HG02885 (cell line): ENCODE data around the gene ROPN1B.

Experiments used
- ATAC-seq: cut with Tn5 transposase; IDR thresholded peaks from one replicate; pipeline ENCODE4 v1.9.1; 2021; ENCODE audit warnings: mild to moderate bottlenecking; ENCODE audit not compliant: unreplicated experiment, poor library complexity

The ROPN1B gene

DNA sequence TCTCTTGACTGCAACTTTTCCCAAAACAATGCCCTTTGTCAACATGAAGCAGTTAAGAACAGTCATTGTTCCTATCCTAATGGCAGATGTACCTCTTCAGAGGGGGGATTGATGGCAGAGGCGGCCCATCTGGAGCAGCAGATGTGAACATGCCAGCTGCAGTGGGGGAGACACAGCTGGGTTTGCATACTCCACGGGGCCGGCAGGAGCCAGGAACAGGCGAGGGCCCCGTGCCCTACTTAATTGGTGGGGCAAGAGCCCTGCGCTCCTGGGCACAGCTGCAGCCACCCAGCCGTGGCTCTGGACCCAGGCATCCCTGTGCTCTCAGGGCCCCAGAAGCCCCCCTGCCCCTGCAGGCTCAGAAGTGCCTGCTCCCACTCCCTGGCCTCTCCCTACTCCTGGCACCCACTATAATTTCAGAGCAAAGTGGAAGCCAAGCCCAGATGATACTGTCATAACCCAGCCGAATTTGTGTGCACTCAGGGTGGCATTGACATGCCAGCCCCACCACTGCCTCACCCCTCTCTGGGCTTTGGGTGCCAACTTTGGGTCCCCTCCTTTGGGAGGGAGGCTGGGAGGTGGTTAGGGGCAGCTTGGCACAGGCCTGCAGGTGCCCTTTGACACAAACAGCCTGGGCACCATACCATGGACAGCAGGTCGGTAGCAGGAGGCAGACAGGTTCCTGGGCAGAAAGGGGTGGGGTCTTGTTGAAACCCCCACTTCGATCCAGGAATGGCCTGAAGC lies 34.6 kb downstream of the ROPN1B start:
- no peak for ATAC-seq

DNA sequence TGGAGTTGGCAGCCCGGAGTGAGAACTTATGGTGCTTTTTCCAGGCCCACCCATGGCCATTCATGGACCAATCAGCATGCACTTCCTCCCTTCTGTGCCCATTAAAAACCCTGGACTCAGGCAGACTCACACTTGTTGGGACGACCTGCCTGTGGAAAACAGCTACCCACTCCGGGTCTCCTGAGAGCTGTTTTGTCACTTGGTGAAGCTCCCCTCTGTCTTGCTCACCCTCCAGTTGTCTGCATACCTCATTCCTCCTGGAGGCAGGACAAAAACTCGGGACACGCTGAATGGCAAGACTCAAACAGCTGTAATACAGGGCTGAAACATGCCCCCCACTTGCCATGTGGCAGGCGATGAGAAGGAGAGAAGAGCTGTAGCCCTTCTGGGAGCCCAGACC lies 35.2 kb downstream of the ROPN1B start:
- ATAC-seq = no peak

DNA sequence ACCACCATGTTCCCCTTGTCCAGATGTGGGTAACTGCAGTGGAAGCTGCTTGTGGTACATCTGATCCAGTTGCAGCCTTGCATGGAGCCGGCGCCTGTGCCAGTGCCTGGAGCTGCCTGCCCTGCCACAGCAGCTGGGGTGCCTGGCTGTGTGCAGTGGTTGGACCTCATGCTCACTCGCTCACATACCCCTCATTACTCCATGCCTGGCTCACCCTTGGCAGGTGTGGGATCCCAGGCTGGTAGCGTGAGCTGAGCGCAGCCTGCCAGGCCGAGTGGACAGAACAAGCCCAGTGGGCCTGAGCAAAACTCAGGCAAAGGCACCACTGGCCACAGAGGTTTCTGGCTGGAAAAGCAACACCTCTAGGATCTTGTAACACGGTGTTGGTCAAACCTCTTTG lies 35.7 kb downstream of the ROPN1B start:
- ATAC-seq = no peak

DNA sequence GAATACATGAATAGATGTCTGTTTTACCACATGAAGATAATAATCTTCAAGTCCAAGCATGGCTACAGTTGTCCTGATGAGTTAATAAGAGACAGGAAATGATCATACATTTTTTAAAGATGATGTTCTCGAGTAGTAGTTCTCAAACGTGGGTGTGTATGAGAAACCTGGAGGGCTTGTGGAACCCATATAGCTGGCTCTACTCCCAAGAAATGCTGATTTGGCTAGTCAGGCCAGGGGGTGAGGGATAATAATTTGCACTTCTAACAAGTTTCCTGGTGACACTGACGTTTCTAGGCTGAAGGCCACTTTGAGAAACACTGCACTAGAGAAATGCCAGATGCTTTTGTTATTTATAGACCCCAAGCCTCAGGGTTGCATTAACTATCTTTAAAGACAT lies 37.0 kb downstream of the ROPN1B start:
- no peak for ATAC-seq

DNA sequence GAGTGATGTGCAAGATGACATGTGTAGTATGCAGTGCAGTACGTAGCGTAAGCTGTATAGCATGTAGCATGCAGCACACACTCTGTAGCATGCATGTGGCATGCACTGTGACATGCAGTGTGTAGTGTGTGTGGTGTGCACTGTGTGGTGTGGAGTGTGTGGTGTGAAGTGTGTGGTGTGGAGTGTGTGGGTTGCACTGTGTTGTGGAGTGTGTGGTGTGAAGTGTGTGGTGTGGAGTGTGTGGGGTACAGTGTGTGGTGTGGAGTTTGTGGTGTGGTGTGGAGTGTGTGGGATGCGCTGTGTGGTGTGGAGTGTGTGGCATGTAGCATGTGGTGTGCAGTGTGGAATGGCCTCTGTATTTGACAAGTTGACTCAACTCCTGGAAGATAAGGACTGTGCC lies 39.2 kb downstream of the ROPN1B start:
- ATAC-seq = no peak

DNA sequence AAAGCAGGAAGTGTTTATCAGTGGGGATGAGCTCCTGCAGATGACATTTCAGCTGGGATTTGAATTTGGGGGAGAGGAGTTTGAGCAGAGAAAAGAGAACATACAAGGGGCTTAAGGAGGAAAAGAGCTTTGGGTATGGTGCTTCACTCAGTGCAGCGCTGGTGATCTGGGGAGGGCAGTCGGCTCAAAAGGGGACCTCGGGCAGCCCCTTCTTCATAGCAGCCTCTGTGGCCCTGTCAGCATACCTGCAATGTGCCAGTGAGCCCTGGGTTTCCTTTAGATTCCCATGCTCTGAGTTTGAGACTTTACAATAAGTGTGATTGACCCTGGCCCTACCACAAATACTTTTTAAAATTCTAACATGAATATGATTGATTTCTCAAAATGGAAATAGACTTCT lies 40.2 kb downstream of the ROPN1B start:
- ATAC-seq = no peak

DNA sequence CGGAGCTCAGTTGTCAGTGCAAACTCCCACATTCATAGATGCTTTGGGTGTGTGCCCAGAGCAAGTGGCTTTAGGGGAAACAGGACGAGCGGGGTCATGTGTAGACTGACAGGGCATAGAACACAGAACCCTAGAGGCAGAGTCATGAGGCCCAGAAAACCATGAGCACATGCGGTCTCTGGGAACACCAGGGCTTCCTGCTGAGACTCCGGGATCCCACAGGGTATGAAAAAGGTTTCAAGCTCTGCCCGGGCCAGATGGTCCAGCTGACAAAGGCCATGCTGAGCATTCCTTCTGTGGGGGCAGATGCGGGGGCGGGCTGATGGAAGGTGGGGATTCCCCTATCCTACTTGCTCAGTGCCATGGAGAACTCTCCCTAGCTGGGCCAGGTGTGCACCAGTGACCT lies 44.8 kb downstream of the ROPN1B start:
- ATAC-seq = no peak

DNA sequence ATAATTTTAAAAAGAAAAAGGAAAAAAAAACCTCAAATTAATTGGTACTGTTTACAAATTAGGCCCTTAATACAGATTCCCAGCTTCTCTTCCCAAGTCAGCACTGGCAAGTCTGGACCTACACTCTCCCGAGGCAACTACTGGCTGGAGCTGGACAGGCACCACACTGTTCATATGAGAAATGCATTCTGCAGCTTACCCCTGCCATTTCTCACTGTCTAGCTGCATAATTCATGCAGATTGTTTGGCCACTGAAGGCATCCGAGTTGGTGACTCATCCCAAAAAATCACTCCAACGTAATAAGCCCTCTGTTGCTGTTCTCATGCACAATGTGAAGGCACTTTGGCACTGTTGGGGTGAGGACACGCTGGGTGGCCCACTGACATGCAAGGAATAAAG lies 45.3 kb downstream of the ROPN1B start:
- ATAC-seq = no peak

DNA sequence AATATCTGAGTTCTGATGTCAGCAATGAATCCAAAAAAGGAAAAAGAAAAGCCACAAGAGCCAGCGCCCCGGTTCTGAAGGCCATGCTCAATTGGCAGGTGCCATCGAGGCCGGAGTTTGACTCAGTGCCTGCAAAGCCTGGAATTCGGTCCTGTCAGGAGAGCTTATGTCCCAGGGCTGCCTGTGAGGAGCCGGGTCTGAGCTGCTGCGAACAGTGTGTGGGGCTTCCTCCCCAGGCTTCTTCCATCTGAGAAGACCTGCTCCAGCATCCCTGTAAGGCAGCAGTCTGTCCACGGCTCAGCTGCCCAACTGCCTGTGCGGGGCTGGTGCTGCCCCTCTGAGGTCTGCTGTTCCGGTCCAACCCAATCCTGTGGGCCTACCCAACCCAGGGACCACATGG lies 46.1 kb downstream of the ROPN1B start:
- no peak for ATAC-seq

DNA sequence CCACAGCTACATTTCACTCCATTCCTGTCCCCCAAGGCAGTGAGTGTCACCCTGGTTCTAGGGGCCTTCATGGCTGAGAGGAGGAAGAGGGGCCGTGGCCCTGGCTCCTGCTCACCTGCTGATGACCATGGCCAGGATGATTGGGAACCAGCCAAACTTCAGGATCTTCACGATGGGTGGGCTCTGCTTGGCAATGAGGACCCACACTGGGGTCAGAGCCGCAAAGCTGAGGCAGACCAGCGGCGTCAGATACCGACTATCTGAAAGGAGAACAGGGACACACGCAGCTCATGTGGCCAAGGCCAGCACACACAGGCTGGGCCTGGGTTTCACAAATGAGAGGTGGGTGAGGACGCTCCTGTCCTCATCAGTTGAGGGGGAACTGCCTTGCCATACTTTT lies 47.6 kb downstream of the ROPN1B start:
- no peak for ATAC-seq

DNA sequence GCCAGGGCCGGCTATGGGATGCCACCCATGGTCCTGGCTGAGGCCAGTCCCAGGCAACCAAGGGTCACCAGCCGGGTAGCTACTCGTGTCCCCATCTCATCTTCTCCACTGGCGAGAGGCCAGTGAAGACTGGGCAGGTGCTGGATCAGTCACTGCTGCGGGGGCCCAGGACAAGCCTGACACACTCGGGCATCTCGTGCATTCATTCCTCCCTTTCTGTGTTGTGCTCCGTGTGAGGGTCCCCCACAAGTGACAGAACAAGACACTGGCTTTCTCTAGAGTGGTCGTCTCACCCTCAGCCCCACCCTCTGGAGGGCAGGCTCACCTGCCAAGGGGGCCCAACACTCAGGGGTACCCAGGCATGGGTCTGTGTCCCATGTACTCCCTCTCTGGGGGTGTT lies 48.4 kb downstream of the ROPN1B start:
- ATAC-seq = no peak

DNA sequence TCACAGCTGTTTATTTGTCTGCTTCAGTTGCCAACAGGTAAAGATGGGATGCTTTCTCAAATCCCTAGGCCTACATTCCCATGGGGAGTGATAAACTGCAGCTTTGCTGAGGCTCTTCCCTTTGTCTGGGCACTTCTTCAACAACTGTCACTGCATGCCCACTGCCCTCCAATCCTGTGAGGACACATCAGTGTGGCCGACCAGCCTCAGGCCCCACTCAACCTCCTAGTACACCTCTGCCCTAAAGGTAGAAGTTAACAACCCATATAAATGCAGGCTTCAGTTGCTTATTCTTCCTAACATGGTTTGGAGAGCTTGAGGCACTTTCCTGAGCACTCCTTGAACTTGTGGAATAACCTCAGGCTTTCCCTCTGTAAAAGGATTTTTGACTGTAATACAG lies 49.6 kb downstream of the ROPN1B start:
- ATAC-seq = no peak

DNA sequence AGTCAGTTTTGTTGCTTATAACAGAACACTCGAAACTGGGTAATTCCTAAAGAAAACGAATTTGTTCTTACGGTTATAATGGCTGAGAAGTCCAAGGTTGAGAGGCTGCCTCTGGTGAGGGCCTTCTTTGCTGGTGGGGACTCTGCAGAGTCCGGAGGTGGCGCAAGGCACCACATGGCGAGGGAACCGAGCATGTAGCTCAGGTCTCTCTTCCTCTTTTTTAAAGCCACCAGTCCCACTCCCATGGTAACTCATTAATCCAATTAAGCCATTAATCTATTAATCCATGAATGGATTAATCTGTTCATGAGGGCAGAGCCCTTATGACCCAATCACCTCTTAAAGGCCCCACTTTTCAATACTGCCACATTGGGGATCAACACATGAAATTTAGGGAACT lies 50.0 kb downstream of the ROPN1B start:
- no peak for ATAC-seq

DNA sequence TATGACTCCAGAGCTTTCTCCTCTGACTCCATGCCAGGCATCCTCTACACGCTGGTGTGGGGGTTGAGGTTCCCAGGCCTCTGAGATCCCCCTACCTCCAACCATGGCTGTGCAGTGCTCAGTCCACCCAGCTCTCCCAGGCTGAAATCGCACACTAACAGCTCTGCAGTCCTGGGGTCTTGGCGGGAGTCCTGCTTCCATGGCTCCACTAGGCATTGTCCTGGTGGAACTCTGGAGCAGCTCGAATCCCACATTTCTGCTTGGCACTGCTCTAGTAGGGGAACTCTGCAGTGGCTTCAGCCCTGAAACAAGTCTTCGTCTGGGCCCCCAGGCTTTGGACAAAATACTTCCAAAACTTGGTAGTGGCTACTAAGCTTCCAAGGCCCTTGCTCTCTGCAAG lies 50.7 kb downstream of the ROPN1B start:
- ATAC-seq = no peak

DNA sequence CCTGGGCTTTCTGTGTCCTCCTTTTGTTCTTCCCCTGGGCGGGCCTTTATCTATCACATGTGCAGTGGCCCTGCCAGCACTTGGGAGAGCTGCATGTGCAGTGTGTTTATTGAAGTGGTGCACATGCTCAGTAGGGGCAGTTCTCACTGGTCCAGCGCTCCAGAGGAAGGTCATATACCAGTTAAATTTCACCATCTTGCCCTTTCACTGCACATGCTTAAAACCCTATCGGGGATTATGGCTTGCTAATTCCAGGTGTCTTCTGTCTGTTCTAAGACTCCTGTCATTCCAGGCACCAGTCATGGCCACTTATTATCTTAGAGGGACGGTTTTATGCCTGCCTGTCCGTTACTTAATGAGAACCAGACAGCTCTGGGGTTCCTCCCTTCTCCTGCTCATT lies 52.2 kb downstream of the ROPN1B start:
- no peak for ATAC-seq

DNA sequence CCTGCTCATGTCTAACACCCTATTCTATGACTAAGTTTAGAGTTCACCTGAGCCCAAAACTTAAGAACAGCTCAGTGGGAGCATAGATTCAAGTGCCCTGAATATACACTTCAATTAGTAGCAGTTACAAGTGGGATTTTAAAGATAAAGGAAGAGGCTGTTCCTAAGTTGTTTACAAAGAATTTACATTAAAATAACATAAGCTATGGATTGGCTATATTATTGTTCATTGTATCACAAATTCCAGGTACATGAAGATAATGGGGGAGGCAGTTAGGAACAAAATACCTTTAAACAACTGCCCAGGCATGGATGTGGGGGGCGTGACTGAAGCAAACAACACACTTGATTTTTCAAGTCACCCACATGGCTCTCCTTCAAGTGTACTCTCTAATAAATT lies 52.7 kb downstream of the ROPN1B start:
- no peak for ATAC-seq

DNA sequence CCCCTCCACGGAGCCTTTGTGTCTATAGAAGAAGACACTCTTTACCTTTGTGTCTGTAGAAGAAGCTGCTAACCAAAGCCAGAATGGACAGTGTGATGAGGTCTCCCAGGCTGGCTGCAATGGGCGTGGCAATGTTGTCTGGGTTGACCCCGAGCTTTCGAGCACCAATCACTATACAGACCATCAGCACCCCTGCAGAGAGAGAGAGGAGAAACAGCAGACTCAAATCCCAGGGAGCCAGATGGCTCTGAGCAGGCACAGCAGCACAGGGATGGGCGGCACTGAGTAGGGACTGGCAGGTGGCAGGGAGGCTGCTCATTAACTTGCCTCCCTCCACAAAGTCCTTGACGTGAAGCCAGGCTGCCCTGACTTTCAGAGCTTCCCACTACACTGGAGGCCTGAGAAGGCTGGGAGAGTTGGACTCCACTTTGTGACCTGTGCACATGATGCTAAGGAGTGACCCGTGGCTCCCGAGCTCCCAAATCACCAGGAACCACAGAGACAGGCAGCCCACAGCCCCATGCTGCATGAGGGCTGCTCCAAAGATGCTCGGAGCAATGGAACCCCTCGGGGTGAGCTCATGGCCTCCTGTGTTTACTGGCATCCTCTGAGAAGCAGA lies 53.9 kb downstream of the ROPN1B start:
- ATAC-seq = no peak

DNA sequence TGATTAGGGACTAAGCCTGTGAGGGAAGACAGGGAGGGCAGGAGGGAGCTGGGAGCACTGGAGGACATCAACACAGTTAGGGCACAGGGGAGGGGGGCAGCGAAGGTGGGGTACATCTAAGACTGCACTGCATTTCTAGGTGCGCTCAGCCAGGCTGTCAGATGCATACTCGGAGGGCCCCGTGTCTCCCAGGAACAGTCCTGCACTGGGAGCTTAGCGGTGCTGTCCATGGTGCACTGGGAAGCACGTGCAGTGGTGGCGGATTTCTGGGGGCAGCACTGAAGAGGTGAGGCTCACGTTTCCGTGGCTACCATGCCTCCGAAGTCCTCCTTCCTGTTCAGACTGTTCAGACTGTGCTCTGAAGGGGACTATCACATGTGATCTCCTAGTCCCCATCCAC lies 54.4 kb downstream of the ROPN1B start:
- no peak for ATAC-seq

DNA sequence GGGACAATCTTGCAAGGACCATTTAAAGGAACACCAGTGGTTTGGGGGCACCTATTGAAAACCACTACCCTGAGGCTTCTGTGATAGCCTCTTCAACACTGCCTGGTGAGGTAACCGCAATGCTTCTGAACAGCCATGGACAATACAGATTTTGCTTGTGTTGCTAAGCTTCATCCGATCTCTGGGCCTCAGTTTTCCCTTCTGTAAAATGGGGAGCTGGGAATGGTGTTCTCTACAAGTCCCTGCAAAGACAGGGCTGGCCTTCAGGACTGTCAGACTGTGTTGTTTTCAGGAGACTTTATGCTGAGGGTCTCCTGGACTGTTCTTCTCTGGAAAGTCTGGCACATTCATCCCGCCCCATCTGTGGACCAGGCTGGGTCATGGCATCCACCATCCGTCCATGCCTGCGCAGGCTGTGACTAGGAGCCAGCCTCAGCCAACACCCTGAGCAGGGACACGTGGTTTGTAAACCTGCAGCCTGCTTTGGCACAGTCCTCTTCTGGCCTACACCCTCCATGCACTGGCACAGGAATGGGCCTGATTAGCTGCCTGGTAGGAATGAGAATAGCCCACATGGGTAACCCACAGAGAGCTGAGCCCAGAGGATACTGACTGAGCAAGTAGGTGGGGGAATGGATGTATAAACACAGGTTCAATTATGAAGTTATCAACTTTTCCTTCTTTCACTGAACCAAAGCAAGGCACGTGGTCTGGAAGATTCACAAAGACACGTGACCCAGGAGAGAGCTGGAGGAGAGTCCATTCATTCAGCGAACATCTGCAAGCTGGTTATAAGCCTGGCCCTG lies 55.3 kb downstream of the ROPN1B start:
- no peak for ATAC-seq

DNA sequence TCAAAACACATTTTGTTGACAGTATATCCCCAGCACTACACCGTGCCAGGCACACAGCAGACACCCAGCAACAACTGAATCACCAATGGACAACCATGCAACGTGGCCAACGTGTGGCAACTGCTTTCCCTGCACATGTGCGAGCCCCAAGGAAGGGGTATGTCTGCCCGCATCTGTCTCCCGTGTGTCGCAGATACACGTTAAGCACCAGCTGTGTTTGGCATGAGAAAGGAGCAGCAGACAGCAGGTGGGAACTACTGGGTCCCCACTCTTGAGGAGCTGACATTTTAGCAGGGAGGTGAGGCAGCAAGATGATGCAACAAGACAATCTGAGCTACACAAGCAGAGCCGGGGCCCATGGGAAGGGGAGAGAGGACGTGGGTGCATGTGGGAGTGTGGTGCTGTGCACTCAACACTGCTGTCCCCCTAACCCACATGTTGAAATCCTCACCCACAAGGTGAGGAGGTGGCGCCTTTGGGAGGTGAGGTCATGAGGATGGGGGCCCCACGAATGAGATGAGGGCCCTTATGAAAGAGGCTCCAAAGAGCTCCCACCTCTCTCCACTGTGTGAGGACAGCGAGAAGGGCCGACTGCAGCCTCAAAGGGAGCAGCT lies 56.2 kb downstream of the ROPN1B start:
- no peak for ATAC-seq

DNA sequence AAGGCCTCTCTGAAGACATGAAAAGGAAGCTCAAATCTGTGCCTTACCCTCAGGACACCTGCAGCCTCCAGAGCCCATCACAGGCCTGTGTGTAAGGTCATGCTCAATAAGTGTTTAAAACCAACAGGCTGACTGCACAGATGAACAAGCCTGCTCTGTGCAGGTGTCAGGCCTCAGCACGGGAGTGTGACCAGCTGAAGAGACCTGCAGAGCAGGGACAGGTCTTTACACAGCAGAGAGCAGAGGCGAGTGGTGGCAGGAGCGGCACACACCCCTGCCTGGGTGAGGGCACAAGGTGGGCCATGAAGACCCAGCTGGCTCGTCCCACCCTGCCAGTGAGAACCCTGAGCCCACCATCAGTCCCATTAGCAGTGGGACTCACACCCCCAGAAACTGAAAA lies 56.9 kb downstream of the ROPN1B start:
- no peak for ATAC-seq
